NOMO-1 treated with dmso at 0.1 percent for 144 hours (cell line): ENCODE measurements around the gene NOLC1.

ENCODE experiments used
- DNase-seq: peaks from one replicate; lab custom pipeline; 2025; ENCODE audit not compliant: unreplicated experiment; lab: John Stamatoyannopoulos, UW

Gene NOLC1

GRCh38 chr10:102121739-102122372 is 30.3 kb upstream of the NOLC1 start:
- no peak for DNase-seq

- DNase-seq, result no peak
These were observed 29.7 kb upstream of the NOLC1 start for GRCh38 chr10:102122450-102122849.

- no peak for DNase-seq
These were observed 29.0 kb upstream of the NOLC1 start for GRCh38 chr10:102123223-102123622.

- DNase-seq, result no peak
These were observed 20.7 kb upstream of the NOLC1 start for GRCh38 chr10:102131286-102132170.

- DNase-seq, result no peak
These were observed 20.0 kb upstream of the NOLC1 start for GRCh38 chr10:102132193-102132562.

- peak; percentile 98 for DNase-seq
These were observed 19.4 kb upstream of the NOLC1 start, which contains the start of gene PPRC1 for GRCh38 chr10:102132563-102133372. Gene PPRC1, plus strand, starts transcription at chr10:102133040. Its CDS starts 29 bp downstream, at chr10:102133069.

GRCh38 chr10:102133373-102134195 is 18.6 kb upstream of the NOLC1 start:
- DNase-seq, result peak; percentile 23

- DNase-seq, result no peak
These were observed 17.8 kb upstream of the NOLC1 start for GRCh38 chr10:102134416-102134815.

- DNase-seq, result no peak
These were observed 16.1 kb upstream of the NOLC1 start for GRCh38 chr10:102135956-102136526.

GRCh38 chr10:102139281-102140110 is 12.7 kb upstream of the NOLC1 start:
- no peak for DNase-seq

GRCh38 chr10:102140218-102140617 is 12.0 kb upstream of the NOLC1 start:
- DNase-seq, result no peak

GRCh38 chr10:102140913-102141540 is 11.2 kb upstream of the NOLC1 start:
- no peak for DNase-seq

GRCh38 chr10:102141583-102142107 is 10.5 kb upstream of the NOLC1 start:
- DNase-seq, result no peak

GRCh38 chr10:102146971-102147428 is 5.2 kb upstream of the NOLC1 start:
- no peak for DNase-seq

- no peak for DNase-seq
These were observed 4.6 kb upstream of the NOLC1 start for GRCh38 chr10:102147561-102147960.

- no peak for DNase-seq
These were observed 3.9 kb upstream of the NOLC1 start for GRCh38 chr10:102148275-102148674.

- DNase-seq, result no peak
These were observed 1.0 kb upstream of the NOLC1 start for GRCh38 chr10:102150970-102151773.

GRCh38 chr10:102152545-102152890 is 329 bp downstream of the NOLC1 start:
- no peak for DNase-seq
